HG03066 (cell line): Measurements from ENCODE around the gene HLA-DMB.
A peak's percentile ranks its signal among the peaks of the same experiment; 100 is the strongest.

Source experiments
- ATAC-seq: cut with Tn5 transposase; IDR thresholded peaks from one replicate; pipeline ENCODE4 v1.9.1; 2021; ENCODE audit warnings: low read depth; ENCODE audit not compliant: unreplicated experiment

HLA-DMB gene

GRCh38 chr6:32931211-32931610, 9.6 kb downstream of the HLA-DMB start:
- ATAC-seq = no peak

DNA sequence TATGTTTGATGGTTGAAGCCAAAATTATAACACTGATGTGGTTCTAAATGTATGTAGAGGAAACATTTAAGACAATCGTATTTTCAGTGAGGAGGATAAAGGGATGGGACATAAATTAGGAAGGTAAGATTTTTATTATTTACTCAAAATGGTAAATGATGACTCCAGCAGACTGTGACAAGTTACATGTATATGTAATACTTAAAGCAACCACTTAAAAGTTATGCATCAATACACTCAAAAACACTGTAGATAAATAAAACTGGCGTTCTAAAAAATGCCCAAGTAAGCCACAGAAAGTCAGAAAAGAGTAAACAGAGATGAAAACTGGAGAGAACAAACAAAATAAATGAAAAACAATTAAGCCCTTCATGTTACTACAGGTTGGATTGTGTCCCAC, 18.7 kb downstream of the HLA-DMB start:
- no peak for ATAC-seq

DNA sequence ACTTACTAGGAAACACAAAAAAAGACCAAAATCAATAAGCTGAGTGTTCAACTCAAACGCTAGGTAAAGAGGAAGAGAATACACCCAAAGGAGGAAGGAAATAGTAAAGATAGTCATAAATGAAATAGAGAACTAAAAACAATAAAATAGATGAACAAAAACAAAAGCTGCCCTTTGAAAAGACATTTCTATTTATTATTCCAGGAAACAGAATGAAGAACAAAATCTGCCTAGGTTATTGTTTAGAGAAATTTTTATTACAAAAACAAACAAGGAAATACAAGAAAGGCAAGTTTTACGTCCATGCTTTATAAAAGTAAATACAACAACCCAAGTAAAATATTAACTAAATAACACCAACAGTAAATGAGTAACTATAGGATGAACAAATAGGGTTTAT, 20.1 kb downstream of the HLA-DMB start:
- no peak for ATAC-seq

DNA sequence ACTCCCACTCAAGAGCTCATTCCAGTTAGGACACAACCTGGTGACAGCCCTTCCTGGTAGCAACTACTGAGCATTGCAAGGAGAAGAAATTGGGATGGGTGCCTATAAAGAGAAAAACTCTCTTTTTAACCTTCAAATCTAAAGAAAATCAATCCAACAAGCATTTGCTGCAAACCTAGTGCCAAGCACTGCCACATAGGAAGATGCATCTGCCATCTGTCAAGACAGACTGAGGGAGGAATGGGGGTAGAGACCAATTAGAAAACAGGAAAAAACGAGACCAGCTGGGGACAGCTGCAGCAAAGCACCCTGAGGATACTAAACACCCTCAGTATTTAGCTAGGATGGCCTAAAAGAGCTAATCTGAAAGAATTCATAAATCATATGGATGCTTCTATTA, 27.9 kb downstream of the HLA-DMB start:
- no peak for ATAC-seq

- ATAC-seq = no peak
These were observed 31.9 kb downstream of the HLA-DMB start for GRCh38 chr6:32908897-32909296.

DNA sequence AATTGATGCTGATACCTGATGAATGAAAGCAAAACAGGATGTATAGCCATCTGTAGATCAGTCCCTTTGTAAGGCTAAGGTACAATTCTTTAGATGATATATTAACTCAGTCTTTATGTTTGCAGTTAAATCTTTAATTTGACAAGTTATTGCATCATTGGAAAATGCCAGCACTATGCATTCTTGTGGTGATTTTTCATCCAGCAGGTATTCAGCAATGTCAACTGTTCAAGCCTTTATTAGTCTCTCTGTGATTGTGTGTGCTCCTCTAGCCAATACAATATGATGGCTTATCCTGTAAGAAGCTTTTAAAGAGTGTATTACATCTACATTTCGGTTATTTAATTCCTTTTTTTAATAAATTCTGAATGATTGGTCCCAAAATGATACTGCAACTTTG, 34.3 kb downstream of the HLA-DMB start:
- no peak for ATAC-seq

DNA sequence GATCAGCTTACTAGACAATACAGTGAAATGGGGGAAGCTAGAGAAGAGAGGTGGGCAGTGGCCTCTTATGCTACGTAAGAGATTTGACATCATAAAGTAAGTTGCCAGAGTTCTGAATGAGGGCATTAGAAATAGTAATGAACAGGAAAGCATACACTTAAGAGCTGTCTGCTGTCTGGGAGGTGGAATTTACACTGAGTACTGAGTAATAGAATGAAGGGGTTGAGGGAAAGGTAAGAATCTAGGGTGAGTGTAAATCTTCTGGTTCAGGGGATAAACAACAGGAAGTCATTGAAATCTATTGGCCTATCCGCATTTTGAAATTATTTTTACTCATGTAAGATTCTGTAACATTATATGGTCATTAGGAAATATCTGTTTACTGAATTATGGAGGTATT, 35.8 kb downstream of the HLA-DMB start:
- no peak for ATAC-seq

DNA sequence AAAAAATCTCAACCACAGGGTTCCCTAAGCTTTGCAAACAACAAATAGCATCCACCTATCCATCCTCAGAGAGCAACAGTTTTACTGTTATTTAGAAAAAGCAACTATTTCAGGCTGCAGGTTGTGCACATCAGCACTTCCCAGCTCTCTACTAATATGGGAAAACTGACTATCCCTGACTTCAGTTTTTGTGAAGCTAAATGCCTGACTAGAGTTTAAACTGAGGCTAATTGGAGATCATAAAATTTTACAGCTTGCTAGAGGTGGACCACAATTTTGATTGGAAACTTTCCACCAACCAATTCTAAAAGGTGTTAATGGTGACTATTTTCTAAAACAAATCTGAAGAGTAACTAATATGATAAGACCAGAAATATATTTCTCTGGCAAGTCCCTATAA, 36.9 kb downstream of the HLA-DMB start:
- ATAC-seq = no peak

GRCh38 chr6:32895006-32895345, 45.9 kb downstream of the HLA-DMB start:
- peak; percentile 23 for ATAC-seq

- ATAC-seq = peak; percentile 89
These were observed 46.5 kb downstream of the HLA-DMB start for GRCh38 chr6:32894085-32895005.

GRCh38 chr6:32890831-32891230, 50.0 kb downstream of the HLA-DMB start:
- ATAC-seq = no peak

GRCh38 chr6:32889533-32889932, 51.3 kb downstream of the HLA-DMB start:
- no peak for ATAC-seq

DNA sequence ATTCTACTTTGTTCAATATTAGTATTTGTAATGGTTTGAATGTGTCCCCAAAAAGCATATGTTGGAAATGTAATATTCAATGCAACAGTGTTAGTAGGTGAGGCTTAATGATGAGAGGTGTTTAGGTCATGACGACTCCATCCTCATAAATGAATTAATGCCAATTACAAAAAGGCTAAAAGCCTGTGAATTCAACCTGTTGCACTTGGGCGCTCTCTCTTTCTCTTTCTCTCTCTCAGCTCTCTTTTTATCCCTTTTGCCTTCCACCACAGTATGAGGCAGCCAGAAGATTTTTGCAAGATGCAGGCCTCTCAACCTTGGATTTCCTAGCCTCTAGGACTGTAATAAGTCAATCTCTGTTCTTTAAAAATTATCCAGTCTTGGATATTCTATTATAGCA, 52.3 kb downstream of the HLA-DMB start:
- ATAC-seq = no peak

DNA sequence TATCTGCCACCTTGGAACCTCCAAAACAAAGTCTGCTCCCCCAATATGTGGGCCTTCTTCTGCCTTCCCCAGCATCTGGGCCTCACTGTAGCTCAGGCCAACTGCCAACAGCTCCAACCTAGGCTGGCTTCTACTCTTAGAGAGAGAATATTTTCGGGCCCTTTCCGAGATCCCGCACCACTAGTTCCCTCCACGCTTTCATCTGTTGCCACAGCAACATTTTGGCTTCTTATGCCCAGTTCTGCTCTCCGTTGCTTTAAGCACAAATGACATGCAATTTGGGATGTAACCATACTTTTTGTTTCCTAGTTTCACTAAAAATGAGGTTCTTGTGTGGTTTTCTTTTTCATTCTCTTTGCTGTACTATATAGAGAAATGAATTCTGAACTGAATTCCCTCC, 53.2 kb downstream of the HLA-DMB start:
- no peak for ATAC-seq

GRCh38 chr6:32886681-32887383, 54.0 kb downstream of the HLA-DMB start:
- no peak for ATAC-seq

DNA sequence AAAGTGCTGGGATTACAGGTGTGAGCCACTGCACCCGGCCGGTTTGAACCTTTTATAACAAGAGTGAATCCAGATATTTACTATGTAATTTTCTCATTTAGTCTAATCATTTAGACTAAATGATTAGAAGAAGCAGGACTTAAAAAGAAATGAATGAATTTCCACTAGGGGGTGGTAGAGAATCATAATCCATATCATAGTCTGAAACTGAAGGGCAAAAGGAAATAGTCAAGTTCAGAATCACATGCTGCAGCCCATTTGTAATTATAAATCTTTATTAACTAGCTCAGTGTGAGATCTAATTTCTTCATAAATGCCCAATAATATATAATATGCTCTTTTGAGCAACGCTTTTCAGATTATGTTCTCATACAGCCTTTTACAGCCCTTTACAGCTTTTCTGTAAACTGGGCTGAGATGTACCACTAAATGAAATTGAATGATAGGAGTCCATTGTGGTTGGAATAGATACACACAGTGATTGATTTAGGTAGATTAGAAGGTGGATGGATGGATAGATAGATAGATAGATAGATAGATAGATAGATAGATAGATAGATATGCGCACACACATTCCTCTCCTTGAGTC, 55.0 kb downstream of the HLA-DMB start:
- ATAC-seq = no peak
